Panc1 (cell line): Measurements from ENCODE around the gene ACTN3.

Source experiments
- CTCF ChIP-seq: fragments of 450-650 bp; IDR thresholded peaks from 2 replicates; pipeline ENCODE4 v1.5.1; 2017; ENCODE audit warnings: mild to moderate bottlenecking
- POLR2AphosphoS5 ChIP-seq: IDR thresholded peaks from 2 replicates; pipeline ENCODE4 v1.6.1; 2012; ENCODE audit warnings: mild to moderate bottlenecking, low read depth, low read length, moderate library complexity
- REST ChIP-seq, 2 experiments: IDR thresholded peaks; 2 replicates each; pipeline ENCODE4 v1.6.1; 2011 to 2012; ENCODE audit warnings: low read depth in 2 of 2, control low read depth in 1 of 2, low read length in 1 of 2, mild to moderate bottlenecking in 1 of 2, moderate library complexity in 1 of 2; ENCODE audit not compliant: insufficient read depth in 1 of 2

GRCh38 chr11:66555416-66555815 is 8.7 kb downstream of the ACTN3 start:
- TF ChIP-seq CTCF (no peak), POLR2AphosphoS5 (no peak), REST (IDR thresholded peaks at IDR 0.05; ENCODE audit: insufficient read depth in 1 of 2, low read depth in 2 of 2, low read length in 1 of 2) (no peak)
